GM21576 (cell line): ENCODE measurements around the gene TLE1.
"Not testable (repeated sequence)": the region's sequence is repeated elsewhere in the genome, so short reads cannot be mapped to it uniquely, and the experiment has no call there.

Source experiments
- ATAC-seq: cut with Tn5 transposase; IDR thresholded peaks from one replicate; pipeline ENCODE4 v1.9.1; 2021; ENCODE audit warnings: mild to moderate bottlenecking, moderate library complexity; ENCODE audit not compliant: unreplicated experiment

The TLE1 gene

DNA sequence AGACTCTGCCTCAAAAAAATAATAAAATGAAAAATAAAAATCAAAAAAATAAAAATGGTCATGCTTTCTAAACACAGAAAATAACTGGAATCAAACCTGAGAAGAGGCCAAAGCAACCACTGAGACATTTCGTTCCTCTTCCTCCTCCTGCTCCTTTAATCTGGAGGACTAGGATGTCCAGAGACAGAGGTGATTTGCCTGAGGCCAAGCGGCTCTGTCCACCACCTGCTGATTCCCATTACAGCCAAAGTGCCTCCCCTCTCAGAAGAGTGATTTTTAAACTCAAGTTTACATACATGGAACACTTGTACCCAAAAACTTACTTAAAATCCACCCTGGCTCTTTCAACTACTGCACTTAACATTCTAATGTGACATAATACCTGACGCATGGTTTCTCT, 65.6 kb downstream of the TLE1 start:
- no peak for ATAC-seq

DNA sequence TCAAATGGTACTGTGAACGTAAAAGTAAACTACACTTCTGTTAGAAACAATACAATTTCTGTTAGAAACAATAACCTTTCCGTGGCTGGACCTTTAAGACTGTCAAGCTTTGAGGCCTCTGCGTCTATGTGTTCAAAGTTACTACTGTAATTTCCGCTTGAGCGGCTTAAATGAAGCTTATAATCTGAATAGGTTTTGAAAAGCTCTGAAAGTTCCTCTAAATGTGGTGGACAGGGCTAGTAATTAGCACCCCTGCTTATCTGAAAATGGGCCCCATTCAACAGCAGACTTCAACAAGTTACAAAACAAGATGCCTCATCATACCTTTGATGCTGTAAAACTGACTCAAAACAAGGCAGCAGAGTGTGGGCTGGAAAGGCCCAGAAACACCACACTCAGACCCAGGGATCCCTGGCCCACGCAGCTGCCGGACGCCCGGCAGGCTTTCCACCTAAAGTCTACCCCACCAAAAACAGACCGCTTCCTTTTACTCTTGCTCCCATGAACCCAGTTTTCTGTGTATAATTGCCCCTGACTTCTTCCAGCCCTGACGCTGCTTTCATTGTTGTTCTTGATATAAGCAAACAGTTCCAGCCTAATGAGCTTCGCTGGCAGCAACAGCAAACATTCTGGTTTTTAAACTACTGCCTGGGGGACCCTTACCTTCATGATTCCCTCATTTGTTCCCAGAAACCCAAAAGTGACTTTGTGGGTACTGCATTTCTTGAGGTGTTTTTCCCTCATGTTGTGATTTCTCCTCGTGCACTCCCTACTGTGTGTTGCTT, 66.7 kb downstream of the TLE1 start:
- no peak for ATAC-seq

DNA sequence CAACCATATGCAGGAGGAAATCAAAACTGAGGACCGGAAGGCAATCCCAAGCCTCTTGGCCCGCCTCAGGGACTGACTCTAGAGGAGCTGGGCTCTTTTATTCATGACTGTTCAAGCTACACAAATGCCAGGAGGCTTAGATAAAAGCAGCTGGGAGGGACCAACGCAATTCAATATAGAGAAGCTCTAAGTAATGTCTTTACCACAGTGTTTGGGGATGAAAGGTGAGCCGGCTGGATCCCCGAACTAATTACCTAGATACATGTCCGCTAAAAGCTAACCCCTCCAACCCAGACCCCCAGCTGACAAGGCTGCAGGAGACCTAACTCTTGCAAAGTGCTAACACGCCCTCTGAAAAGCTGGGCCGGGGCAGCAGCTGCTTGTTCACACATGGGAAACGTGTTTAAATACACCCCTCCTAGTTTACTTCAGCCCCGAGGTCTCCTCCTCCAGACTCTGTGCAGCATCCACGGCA, 67.5 kb downstream of the TLE1 start:
- no peak for ATAC-seq

DNA sequence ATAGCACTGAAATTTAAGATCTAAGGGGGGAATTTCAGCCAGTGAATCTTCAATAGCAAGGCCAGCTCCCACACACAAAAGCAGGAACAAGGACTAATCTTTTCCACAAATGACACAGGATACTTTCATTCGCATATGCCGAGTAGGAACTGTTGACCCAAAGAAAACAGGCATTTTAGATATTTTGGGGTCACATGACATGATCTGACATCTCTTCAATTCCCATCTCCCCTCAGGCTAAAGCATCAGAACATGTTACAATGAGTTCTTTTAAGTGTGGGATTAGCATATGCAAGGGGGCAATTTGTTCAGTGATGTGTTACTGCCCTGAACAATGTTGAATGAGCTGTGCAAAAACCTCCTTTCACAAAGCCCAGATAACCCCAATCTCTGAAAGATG, 68.2 kb downstream of the TLE1 start:
- no peak for ATAC-seq

DNA sequence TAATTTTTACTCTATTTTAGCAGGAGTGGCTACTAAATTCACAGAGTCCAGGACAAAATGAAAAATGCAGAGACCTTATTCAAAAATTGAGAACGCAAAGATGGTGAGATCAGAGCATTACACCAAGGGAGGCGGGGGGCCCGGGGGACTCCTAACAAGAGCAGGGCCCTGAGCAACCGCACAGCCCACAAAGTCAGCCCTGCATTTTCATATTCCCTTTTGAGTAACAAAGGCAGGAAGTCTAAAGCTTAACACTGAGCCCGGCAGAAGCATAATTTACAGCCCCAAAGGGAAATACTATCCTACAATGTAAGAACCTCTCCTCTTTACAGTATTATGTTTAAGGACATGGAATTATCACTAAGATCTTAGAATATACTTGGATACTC, 69.4 kb downstream of the TLE1 start:
- ATAC-seq = peak; percentile 83

DNA sequence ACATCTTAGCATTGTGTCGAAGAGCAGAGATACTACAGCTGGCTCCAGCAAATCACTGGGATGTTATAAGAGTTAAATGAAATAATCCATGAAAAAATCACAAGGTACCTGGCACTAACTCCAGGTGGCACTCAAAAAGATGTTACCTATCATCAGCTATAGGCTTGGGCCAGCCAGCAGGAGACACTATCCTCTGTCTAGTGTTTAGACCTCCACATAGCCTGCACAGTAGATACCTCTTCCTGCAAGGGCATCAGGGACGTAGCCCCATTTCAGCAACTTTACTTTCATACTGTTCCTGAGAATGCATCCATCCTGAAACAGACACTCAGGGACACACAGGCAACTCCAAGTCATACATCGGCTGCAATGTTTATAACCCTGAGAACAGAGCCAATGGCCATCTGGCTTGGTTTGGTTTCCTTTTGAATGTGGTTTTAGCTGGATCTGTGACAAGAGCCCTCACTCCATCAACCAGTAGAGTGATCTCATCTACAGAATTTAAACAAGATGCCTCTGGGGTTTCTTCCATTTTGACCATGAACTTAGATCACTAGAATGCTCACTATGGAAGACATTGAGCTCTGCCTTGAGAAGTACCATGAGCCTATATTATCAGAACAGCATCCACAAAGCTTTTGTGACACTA, 69.9 kb downstream of the TLE1 start:
- peak; percentile 57 for ATAC-seq

DNA sequence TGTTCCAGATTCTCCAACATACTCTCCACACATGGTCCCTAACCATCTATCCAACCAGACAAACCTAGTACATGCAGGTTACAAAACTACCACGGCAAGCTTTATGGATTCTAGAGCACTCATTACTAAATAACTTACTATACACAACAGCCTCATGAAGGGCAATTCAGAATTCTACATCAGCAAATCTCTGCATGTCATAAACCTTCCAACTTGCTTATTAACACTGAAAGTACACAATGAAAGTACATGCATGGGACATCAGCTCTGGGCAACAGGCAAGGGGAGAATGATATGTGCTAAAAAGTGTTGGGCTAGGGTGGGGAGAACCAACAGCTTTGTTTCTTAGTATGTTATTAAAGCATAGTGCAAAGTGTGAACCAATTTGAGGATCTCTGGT, 70.4 kb downstream of the TLE1 start:
- ATAC-seq = no peak

DNA sequence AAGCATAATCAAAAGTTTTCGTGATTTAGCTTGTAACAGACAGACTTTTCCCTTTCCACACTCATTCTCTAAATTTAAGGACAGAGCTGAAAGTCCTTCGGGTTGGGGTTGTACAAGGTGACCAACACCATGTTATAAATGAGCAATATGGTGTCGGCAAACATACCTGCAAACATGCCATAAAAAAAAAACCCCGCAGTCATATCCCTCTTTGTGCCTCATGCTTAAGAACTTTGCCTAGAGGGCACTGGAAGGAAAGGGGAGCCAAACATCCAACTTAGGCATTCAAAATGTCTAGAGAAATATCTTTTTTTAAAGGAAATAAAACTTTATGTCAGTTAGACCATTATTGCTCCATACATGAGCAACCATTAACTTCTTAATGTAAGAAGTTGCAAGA, 73.2 kb downstream of the TLE1 start:
- ATAC-seq = no peak

DNA sequence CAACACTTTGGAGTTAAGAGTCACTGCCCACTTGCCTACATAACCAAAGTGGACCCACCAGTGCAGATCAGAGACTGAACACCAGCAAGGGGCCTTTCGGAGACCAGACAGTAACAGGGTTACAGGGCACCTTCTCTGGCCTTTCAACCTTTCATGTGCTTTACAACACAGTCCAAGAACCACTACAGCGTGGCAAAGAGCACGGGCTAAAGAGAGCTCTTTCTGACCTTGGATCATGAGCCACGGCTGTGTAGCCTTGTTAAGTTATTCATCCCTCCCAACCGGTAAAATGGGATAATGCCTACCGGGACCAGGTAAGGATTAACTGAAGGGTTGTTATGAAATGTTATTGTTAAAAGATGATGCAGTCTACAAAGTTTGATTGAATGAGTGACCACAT, 75.0 kb downstream of the TLE1 start:
- ATAC-seq = no peak

DNA sequence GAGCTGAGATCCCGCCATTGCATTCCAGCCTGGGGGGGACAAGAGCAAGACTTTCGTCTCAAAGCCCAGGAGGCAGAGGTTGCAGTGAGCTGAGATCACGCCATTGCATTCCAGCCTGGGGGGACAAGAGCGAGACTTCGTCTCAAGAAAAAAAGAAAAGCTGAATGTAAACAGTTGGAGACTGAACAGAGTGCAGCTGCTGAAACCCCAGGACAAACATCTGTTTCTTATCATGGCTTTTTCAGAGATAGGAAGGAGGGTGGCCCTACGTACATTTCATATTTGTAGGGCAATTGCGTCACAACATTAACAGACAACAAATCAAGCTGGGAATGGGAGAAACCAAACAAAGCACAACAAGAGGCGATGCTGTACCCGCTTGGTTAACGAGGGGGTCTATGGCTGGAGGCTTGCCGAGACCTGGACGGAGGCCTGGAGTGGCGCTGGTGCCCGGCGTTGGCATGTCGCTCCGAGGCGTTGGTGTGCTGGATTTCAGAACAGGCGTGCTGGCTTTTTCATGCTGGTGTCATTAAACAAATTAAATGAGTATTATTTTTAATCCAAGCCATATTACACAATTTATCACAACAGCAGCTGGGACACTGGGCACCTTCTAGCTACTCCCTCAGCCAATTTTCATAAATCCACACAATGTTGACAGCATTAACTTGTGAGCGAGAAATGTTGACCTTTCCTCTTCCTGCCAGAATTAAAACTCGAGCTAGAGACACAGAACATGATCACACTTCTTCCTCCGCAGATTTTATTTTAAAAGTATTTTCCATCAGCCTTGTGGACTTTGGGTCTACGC, 76.1 kb downstream of the TLE1 start:
- no peak for ATAC-seq

DNA sequence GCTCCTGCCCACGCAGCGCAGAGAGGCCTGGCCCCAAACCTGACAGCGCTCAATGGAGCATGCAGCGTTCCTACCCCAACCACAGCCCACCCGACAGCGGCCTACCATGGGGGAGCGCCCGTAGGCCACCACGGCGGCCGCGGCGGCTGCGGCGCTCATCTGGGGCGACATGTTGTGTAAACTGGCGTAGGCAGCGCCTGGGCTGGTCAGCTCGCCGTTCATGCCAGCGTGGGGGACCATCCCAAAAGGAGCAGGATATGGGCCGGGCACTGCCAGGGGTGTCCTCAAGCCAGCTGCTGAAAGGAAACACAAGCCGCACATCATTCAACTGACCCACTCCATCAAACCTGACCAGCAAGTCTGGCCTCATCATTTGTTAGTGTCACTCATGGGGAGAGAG, 77.7 kb downstream of the TLE1 start:
- ATAC-seq = no peak

DNA sequence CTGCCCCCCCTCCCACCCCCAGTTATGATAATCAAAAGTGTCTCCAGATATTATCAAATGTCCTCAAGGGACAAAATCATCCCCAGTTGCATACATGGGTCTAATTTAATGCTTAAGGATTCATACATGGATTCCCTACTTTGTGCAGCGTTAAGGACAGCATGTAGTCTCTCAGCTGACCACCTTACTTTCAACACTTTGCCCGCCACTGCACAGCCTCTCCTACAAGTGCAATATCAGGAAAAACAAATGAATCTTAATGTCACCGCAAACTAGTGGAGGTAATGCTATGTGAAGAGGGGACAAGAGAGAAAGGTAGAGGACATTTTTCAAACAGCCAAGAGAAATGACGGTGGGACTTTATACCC, 78.6 kb downstream of the TLE1 start:
- no peak for ATAC-seq

DNA sequence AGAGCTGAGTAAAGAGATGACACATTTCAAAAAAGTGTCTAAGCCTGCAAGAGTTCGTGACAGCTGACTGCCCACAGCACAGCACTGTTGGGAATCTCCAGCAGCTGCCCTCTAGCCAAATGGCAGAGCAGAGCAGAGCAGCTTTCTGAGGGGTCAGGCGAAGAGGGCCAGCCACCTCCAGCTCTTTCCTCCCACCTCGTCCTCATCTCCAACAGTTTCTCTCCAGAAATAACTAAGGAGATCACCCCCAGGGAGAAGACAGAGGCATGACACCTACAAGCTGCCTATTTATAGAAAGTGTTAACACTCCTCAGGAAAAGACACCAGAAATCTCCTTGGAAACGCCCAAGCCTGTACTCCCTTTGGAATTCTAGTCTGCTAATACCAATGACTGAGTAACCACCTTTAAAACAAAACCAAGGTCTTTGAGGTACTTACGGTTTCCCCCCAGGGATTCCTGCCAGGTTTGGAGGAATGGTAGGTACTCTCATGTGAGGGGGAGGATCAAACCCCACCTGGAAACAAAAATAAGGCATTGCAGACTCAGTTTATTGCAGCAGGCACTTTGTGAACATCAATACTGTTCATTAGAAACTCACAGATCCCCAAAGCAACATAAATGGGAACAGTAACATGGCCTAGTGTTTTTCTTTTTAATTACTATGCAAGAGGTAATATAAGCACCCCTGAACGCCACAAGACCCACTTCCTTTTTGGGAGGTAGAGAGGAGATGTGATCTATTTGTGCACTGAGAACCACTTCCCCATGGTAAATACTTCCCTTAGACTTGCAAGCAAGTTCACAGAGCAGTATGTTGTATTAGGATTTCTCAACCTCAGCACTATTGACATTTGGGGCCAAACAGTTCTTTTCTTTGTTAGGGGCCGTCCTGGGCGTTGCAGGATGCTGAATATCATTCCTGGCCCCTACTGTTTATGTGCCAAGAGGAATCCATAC, 79.3 kb downstream of the TLE1 start:
- peak; percentile 88 for ATAC-seq

DNA sequence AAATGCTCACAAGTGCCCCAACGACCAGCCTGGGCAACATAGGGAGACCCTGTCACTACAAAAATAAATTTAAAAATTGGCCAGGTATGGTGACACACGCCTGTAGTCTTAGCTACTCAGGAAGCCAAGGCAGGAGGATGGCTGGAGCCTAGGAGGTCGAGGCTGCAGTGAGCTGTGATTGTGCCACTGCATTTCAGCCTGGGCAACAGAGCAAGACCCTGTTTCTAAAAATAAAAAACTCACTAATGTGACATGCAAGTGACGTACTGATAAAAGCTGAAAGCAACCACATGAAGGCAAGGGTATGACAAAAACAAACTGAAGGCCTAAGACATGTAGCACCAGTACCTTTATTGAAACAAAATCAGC, 81.1 kb downstream of the TLE1 start:
- no peak for ATAC-seq

DNA sequence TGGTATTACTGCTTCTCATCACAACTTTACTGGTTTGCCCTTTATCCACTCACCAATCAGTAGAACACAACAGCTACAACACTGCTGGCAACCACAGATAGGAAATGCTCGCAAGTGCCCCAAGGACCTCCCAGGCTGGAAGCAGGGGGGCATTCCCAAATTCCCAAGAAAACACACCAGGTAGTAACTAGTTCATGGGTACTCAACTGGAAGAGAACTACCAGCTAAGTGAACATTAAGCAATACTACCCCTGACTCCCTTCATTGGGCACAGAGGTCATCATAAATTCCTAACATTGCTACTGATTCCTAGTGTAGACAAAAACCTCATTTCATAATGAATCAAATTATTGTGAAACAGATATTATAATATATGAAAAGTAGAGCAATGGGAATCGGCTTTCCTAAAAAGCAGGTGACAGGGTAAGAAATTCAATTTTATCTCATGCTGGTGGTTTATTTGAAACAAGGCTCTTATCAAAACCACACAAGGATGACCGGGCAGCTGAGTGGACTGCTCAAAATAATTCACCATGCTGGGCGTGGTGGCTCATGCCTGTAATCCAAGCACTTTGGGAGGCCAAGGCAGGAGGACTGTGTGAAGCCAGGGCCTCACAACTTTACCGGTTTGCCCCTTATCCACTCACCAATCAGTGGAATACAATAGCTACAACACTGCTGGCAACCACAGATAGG, 81.6 kb downstream of the TLE1 start:
- no peak for ATAC-seq

DNA sequence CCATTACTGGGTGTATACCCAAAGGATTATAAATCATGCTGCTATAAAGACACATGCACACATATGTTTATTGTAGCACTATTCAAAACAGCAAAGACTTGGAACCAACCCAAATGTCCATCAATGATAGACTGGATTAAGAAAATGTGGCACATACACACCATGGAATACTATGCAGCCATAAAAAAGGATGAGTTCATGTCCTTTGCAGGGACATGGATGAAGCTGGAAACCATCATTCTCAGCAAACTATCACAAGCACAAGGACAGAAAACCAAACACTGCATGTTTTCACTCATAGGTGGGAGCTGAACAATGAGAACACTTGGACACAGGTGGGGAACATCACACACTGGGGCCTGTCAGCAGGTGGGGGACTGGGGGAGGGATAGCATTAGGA, 83.1 kb downstream of the TLE1 start:
- not testable (repeated sequence) for ATAC-seq

DNA sequence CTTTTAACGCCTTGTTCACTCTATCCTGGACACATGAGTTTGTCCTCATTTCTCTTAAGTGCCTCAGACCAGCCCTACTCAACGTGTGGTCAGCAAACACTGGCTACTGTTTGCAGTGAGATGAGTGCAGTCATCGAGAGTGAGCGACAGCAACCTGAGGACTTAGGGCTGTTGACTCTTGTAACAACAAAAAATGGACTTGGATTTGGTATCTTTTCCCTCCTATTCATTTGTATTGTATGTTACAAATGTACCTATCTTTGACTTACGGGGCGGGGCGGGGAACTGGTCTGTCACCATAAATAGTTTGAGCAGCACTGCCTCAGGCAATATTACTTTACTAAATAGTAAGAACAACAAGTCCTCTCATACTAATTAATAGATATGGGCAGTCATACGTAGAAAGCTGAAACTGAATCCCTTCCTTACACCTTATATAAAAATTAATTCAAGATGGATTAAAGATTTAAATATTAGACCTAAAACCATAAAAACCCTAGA, 84.1 kb downstream of the TLE1 start:
- ATAC-seq = no peak

DNA sequence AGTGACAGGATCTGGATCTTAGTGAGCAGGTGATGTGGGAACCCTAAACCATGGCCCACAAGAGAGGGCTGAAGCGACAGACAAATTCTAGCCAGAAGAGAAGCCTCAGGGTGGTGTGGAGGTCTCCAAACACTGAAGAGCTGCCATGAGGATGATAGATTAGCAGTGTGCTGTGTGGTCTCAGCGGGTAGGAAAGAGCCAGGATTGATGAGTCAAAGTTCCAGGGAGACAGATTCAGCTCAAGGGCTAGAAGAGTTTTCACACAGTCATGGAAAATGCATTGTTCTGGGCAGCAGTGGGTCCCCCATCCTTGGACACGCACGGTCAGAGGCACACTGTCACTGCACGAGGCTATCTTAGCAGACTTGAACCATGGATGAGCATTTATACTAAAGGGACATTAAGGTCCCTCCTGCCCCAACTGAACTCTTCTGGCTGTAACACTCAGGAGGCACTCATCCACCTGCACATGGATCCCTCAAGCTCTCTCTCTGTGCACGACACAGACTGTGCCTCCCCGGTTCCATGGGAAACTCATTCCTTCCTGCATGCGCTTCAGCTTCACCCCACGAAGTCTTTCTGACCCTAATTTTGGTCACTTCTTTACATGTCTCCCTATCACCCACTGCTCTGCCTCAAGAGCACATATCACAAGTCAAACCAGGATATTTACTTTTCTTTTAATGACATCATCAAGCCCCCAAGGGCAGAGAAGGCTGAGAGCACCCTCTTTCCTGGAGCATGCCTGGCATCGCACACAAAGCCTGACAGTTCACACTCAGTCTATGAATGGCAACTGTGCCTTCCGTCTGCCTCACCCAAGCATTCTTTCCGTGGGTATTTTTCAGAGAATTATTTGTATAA, 84.8 kb downstream of the TLE1 start:
- ATAC-seq = no peak
